ENCODE results near the gene ZNF772. TPM values are rescaled to one million over a fixed set of nuclear protein-coding genes. Genes with fewer than 3 reads are reported as not detected.
A peak's percentile ranks its signal among the peaks of the same experiment; 100 is the strongest.
"Not testable (repeated sequence)": the region's sequence is repeated elsewhere in the genome, so short reads cannot be mapped to it uniquely, and the experiment has no call there.

The ZNF772 gene
- 1 to 10 TPM; 2.3 to 8.9 (median 4.1) TPM for total RNA-seq
- polyA plus RNA-seq = 1 to 10 TPM; 1.3 to 2.0 TPM

DNA sequence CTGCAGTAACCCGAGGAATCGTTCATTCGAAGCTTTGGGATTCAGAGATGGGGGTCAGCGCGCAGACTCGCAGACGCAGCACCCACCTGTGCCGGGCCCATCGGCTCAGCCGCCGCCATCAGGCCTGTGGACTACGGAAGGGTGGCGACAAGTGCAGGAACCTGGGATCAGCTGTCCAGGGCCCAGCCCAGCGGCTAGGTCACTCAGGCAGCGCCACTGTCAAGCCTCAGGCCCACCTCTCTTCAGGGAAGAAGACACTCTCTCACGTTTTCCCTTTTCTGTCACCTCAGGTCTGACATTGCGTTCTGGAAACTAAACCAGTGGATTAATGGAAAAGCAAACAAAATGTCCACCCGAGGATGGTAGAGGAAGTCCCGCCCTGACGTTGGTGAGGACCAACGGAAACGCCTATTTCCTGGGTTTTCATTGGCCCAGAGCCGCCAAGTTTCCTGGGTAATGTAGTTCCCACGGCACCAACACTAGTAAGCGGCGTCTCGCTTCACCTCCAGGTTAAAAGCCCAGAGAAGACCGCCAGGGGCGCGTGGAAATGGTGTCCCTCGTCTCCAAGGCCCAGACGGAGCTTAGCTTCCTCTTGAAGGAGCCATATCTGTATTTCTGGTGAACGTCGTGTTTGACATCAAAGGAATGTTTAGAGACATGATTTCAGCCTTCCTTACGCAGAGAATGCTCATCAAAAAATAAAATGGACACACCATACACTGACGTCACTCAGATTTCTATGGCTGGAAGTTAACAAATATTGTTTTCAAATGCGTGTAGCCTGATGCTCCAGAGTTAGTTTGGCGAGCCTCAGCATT lies at the start of gene ZNF772:
Gene ZNF772 (minus strand): TSS at position 376 of the 818 bp plus-strand sequence. CDS start 257 bp downstream, at position 119.
- ATAC-seq = peak; percentile 100
- 6 to 9% methylated on average over 38 of the region's 38 CpGs for WGBS, 2 donors

DNA sequence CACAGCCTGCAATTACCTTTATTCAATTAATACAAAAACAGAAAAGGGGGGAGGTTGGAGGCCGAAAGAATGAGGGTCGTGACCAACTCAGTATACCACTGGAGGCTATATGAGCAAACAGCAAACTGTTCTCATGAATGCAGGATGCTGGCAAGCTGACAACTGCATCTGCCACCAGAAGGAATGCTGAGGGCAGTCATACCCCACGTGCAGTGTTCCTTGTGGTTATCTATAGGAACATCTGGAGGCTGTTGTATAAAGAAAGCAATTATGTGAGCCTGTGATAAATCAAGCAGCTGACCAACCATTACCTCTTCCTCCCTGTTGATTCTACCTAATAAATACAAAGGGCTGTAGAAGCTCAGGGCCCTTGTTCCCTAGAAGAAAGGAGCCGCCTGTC lies 40.7 kb upstream of the ZNF772 start:
- H3K4me3 ChIP-seq; H3K4me1 ChIP-seq; H3K27ac ChIP-seq; DNase-seq; H3K27me3 ChIP-seq; H3K9me3 ChIP-seq; FAIRE-seq; ATAC-seq; H3K36me3 ChIP-seq; intact Hi-C loops (cut with DNase I): not testable (repeated sequence)
- 83 to 89% methylated on average over 4 of the region's 4 CpGs for WGBS, 2 donors

More for the DNA sequence above, at the start of gene ZNF772:
- FAIRE-seq = peak; percentile 76
- H3K27ac ChIP-seq = peak within 1 kb of the TSS in 3 of 4 donors; percentile 34 to 69 (median 53)
- peak; percentile 81 to 93 (median 87) for DNase-seq
- no peaks in the 10 kb centered on the region for H3K27me3 ChIP-seq
- H3K4me1 ChIP-seq = peaks cover 0 to 4% (median 0%) of the 10 kb centered on the region in 3 donors
- H3K36me3 ChIP-seq = peaks cover 0 to 28% (median 10%) of the 10 kb centered on the region in 3 donors
- H3K4me3 ChIP-seq = peak within 1 kb of the TSS; percentile 40 to 73 (median 58)
- intact Hi-C loops (cut with DNase I) = no loop called here
- TF ChIP-seq, protein P1, sequence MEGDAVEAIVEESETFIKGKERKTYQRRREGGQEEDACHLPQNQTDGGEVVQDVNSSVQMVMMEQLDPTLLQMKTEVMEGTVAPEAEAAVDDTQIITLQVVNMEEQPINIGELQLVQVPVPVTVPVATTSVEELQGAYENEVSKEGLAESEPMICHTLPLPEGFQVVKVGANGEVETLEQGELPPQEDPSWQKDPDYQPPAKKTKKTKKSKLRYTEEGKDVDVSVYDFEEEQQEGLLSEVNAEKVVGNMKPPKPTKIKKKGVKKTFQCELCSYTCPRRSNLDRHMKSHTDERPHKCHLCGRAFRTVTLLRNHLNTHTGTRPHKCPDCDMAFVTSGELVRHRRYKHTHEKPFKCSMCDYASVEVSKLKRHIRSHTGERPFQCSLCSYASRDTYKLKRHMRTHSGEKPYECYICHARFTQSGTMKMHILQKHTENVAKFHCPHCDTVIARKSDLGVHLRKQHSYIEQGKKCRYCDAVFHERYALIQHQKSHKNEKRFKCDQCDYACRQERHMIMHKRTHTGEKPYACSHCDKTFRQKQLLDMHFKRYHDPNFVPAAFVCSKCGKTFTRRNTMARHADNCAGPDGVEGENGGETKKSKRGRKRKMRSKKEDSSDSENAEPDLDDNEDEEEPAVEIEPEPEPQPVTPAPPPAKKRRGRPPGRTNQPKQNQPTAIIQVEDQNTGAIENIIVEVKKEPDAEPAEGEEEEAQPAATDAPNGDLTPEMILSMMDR (IDR thresholded peaks at IDR 0.05) = peak in 3 of 4 donors; percentile 12 to 32 (median 29)
- H3K9me3 ChIP-seq = peaks cover 0 to 19% (median 8%) of the 10 kb centered on the region in 4 donors

DNA sequence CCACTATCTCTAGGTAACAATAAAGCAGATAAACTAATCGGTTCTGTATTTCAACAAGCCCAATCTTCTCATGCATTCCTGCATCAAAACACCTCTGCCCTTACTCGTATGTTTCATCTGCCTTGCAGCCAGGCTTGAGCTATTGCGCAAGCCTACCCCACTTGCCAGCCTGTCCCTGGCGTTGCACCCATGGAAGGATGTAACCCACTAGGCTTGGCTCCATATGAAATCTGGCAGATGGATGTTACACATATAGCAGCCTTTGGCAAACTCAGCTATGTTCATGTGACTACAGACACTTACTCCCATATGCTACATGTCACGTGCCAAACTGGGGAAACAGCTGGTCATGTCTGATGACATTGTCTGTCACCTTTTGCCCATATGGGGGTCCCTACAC lies 37.9 kb upstream of the ZNF772 start:
- Histone ChIP-seq H3K36me3 (no peaks in the 10 kb centered on the region), H3K27me3 (no peaks in the 10 kb centered on the region), H3K9me3 (no peaks in the 10 kb centered on the region), H3K4me3 (no peak overlapping the region), H3K4me1 (no peaks in the 10 kb centered on the region), H3K27ac (no peak overlapping the region)
- DNase-seq (no peak), ATAC-seq (no peak), FAIRE-seq (no peak)
- intact Hi-C loops (cut with DNase I) = no loop called here
- whole genome bisulfite sequencing, 2 donors = 78 to 93% methylated on average over 5 of the region's 5 CpGs
- TF ChIP-seq, protein P1 (IDR thresholded peaks at IDR 0.05) = no peak

DNA sequence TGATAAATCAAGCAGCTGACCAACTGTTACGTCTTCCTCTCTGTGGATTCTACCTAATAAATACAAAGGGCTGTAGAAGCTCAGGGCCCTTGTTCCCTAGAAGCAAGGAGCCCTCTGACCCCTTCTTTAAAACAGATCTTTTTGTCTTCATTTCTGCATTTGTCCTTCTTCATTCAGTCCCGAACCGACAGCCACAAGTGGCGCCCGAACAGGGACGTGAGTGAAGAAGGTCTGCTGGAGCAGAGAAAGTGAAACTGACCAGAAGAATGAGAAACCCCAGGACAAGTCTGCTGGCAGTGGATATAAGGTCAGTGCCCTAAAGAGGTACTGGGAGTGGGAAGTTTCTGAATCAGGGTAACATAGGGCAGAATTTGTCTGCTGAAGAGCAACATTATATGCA lies 35.5 kb upstream of the ZNF772 start:
- 88 to 96% methylated on average over 6 of the region's 6 CpGs for WGBS, 2 donors
- Histone ChIP-seq H3K27ac (no peak overlapping the region), H3K4me3 (no peak overlapping the region), H3K36me3 (no peaks in the 10 kb centered on the region), H3K4me1 (no peaks in the 10 kb centered on the region), H3K9me3 (no peaks in the 10 kb centered on the region), H3K27me3 (no peaks in the 10 kb centered on the region)
- ATAC-seq (no peak), DNase-seq (no peak), FAIRE-seq (no peak)
- TF ChIP-seq, protein P1 (IDR thresholded peaks at IDR 0.05) = no peak
- intact Hi-C loops (cut with DNase I) = no loop called here

DNA sequence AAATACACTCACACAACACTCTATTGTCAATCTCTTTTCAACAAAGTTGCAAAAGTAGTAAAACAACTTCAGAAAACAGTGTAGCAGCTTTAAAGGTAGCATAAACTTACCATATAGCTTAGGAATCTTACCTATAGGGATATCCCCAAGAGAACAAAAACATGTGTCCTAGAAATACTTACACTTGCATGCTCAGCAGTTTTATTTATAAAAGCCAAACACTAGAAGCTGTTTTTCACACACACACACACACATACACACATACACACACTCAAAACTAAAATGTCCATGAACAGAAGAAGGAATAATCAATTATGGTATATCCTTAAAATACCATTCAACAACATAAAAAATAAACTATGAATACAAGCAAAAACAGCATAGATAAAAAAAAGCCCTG lies 34.1 kb upstream of the ZNF772 start:
- intact Hi-C loops (cut with DNase I) = no loop called here
- peaks cover 0 to 11% (median 4%) of the 10 kb centered on the region in 3 donors for H3K36me3 ChIP-seq
- ATAC-seq (no peak), FAIRE-seq (no peak), DNase-seq (no peak)
- TF ChIP-seq, protein P1 (IDR thresholded peaks at IDR 0.05) = no peak
- H3K4me3 ChIP-seq = no peak overlapping the region
- no peaks in the 10 kb centered on the region for H3K4me1 ChIP-seq
- H3K9me3 ChIP-seq = no peaks in the 10 kb centered on the region
- H3K27me3 ChIP-seq = no peaks in the 10 kb centered on the region
- no peak overlapping the region for H3K27ac ChIP-seq

Data from pancreas (tissue), 10 donors.